Prostate gland (tissue), 2 donors: ENCODE data around the gene ODAD3. TPM values are rescaled to one million over a fixed set of nuclear protein-coding genes. Genes with fewer than 3 reads are reported as not detected.
"Not testable (repeated sequence)": the region's sequence is repeated elsewhere in the genome, so short reads cannot be mapped to it uniquely, and the experiment has no call there.

Experiments
- DNase-seq: peaks from one replicate; pipeline ENCODE4 v3.0.0-alpha.2; 2019; ENCODE audit warnings: low spot score
- H3K27ac ChIP-seq, 2 donors: fragments of 200-600 bp; sonication (generic); 2 replicates each; pipeline ENCODE4 v1.5.1; 2017 to 2019
- H3K27me3 ChIP-seq: fragments of 200-600 bp; sonication (generic); replicated peaks from 2 replicates; pipeline ENCODE4 v1.5.1; 2019; ENCODE audit not compliant: insufficient read depth
- H3K36me3 ChIP-seq, 2 donors: fragments of 200-600 bp; sonication (generic); 1 replicate in 1 of 2; 2 replicates in 1 of 2; pipeline versions ENCODE4 v1.5.1 to v1.8.1; 2017 to 2019
- H3K4me1 ChIP-seq: fragments of 200-600 bp; sonication (generic); replicated peaks from 2 replicates; pipeline ENCODE4 v1.5.1; 2019
- H3K4me3 ChIP-seq, 2 donors: fragments of 200-600 bp; sonication (generic); 2 replicates each; pipeline ENCODE4 v1.5.1; 2017 to 2019
- H3K9me3 ChIP-seq: fragments of 200-600 bp; sonication (generic); 2 replicates; pipeline ENCODE4 v1.5.1; 2017
- POLR2A ChIP-seq: fragments of 450-650 bp; IDR thresholded peaks from one replicate; pipeline ENCODE4 v1.6.1; 2016; ENCODE audit warnings: antibody characterized with exemption, mild to moderate bottlenecking
- POLR2AphosphoS5 ChIP-seq: sonication (generic); formaldehyde crosslinking; IDR thresholded peaks from one replicate; pipeline ENCODE4 v1.6.1; 2017; ENCODE audit warnings: antibody characterized with exemption
- WGBS: methylation state at CpG from one replicate; pipeline ENCODE4 v1.1.5; 2018; 5-methylcytosine and 5-hydroxymethylcytosine counted together
- intact Hi-C: fragments of 100-400 bp; cut with DNase I; formaldehyde crosslinking; loops from one replicate; pipeline ENCODE4 v1.14.2; 2022
- total RNA-seq, 2 donors: library from RNA; depleted of rRNA; stranded (reverse); fragments of >200 nt; gene quantifications; one replicate each; pipeline ENCODE4 v1.1.0, GENCODE V29; 2016
- TF ChIP-seq, protein P1 (sequence below), 4 experiments: fragments of 200-600 bp in 2 of 4; fragments of 450-650 bp in 2 of 4; sonication (generic) in 2 of 4; IDR thresholded peaks; 1 replicate in 3 of 4; 2 replicates in 1 of 4; pipeline ENCODE4 v1.5.1; 2016 to 2019; ENCODE audit warnings: antibody characterized with exemption in 4 of 4, mild to moderate bottlenecking in 2 of 4, moderate library complexity in 2 of 4

The ODAD3 gene
- total RNA-seq, 2 donors from 2014 or later: 1.3 to 2.7 TPM

DNA sequence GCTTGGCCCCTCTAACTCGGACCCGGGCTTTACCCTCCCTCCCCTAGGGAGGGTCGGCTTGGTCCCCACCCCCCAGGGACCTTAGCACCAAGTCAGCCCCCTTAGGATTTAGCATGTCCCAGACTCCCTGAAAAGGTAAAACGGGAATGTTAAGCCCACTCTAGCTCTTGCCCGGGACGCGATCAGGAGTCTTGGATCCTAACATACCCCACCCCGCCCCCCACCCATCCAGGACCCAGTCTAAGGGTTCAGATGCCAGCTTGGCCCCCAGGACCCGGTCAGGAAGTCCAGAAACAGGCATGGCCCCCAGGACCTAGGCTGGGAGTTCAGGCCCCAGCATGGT is 51.2 kb downstream of the ODAD3 start:
- Histone ChIP-seq H3K9me3 (no peaks in the 10 kb centered on the region), H3K27ac (peak overlapping the region; percentile 50 to 51), H3K4me3 (peak overlapping the region; percentile 10 to 26), H3K4me1 (peaks cover 13% of the 10 kb centered on the region), H3K27me3 (no peaks in the 10 kb centered on the region), H3K36me3 (no peaks in the 10 kb centered on the region)
- DNase-seq: no peak
- TF ChIP-seq, protein P1, sequence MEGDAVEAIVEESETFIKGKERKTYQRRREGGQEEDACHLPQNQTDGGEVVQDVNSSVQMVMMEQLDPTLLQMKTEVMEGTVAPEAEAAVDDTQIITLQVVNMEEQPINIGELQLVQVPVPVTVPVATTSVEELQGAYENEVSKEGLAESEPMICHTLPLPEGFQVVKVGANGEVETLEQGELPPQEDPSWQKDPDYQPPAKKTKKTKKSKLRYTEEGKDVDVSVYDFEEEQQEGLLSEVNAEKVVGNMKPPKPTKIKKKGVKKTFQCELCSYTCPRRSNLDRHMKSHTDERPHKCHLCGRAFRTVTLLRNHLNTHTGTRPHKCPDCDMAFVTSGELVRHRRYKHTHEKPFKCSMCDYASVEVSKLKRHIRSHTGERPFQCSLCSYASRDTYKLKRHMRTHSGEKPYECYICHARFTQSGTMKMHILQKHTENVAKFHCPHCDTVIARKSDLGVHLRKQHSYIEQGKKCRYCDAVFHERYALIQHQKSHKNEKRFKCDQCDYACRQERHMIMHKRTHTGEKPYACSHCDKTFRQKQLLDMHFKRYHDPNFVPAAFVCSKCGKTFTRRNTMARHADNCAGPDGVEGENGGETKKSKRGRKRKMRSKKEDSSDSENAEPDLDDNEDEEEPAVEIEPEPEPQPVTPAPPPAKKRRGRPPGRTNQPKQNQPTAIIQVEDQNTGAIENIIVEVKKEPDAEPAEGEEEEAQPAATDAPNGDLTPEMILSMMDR (IDR thresholded peaks at IDR 0.05): no peak
- no peak for TF ChIP-seq POLR2A
- TF ChIP-seq POLR2AphosphoS5: no peak
- WGBS: 4% methylated on average over 9 of the region's 9 CpGs
- intact Hi-C loops: loop anchor here (10.0 kb wide), 1 partner anchor 201 kb away; no protein-coding TSS in a partner anchor

DNA sequence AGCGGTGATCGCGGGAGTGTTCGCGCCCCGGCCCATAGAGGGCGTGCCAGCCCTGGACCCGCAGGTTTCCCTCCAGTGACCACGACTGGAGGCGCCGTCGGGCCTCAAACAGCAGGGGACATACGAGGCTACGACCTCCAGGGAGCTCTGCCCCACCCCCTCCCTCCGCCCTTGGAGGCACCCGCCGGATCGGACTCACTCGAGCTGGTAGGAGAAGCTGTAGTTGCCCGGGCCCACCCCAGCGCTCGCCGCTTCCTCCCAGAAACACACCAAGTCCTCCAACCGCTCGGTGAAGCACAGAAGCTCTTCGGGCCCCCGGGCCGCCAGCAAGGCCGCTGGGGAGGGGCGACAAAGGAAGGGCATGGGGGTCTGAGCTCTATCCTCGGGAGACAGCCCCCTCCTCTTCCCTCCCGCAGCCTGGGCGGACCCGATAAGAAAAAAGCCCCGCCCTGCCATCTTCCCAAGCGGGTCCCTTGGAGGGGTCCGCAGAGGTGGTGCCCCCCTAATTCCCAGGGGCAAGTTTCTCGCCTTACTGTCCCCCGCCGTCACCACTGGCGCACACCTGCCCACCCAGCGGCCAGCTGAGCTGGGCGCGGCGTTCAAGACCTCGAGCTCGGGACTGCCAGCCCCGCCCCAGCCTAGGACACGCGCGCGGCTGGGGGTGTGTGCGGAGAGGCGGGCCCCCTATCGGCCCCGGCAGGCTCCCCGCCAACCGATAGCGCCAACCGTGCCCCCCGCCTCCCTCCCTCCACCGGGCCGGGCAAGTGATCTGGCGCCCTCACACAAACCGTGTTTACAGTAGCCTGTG is 51.8 kb downstream of the ODAD3 start:
- peaks cover 18% of the 10 kb centered on the region for H3K4me1 ChIP-seq

DNA sequence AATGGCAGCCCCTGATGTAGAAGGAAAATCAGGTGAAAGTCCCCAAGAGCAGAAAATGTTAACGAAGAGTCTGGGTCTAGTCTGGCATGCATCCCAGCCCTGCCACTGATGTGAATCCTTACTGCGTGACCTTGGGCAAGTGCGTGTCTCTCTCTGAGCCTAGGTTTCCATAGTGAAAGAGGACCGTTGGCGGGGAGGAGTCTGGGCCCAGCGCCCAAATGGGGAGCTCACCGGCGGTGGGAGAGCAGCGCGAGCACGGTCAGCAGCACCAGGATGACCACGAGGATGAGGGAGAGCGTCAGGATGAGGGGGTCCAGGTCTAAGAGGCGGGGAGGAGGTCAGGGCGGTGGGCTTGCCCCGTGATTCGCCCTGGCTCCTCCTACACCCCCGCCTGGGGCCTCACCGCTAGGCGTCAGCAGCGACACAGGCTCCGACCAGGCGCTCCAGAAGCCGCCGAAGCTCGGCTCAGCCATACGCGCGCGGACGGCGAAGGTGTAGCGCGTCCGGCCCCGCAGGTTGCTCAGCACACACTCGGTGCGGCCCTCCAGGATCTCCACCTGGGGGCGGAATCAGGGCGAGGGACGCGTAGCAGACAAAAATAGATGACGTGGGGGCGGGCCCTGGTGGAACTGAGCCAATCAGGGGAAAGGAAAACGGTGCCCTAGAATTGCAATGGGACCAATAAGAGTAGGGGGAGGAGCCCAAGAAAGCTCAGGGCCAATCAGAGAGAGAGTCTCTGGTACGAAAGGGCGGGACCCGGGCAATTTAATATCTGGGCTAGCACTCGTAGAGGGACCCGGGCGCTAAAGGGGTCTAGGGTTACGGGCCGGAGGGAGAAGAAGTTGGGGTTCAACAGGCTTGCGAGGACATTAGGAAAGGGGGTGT is 54.0 kb downstream of the ODAD3 start:
- Histone ChIP-seq H3K4me1 (peaks cover 20% of the 10 kb centered on the region), H3K9me3 (no peaks in the 10 kb centered on the region), H3K4me3 (peak overlapping the region; percentile 39 to 41), H3K27ac (peak overlapping the region; percentile 87 to 91), H3K27me3 (no peaks in the 10 kb centered on the region), H3K36me3 (no peaks in the 10 kb centered on the region)
- intact Hi-C loops: loop anchor here (2.0 to 10.0 kb wide), 2 partner anchors 54 to 204 kb away; partner anchors contain the start of genes ODAD3 and PRKCSH
- DNase-seq: peak; percentile 96
- TF ChIP-seq, protein P1 (IDR thresholded peaks at IDR 0.05): peak; percentile 76 to 93 (median 86)
- TF ChIP-seq POLR2AphosphoS5 (peak; percentile 98), POLR2A (peak; percentile 87)
- 2% methylated on average over 38 of the region's 54 CpGs for whole genome bisulfite sequencing

More for the DNA sequence above, 51.8 kb downstream of the ODAD3 start:
- Histone ChIP-seq H3K27ac (peak overlapping the region in 1 of 2 donors; percentile 51), H3K9me3 (no peaks in the 10 kb centered on the region), H3K36me3 (no peaks in the 10 kb centered on the region), H3K4me3 (peak overlapping the region; percentile 10 to 26), H3K27me3 (no peaks in the 10 kb centered on the region)
- WGBS: 3% methylated on average over 63 of the region's 65 CpGs
- DNase-seq: no peak
- intact Hi-C loops: loop anchor here (10.0 kb wide), 1 partner anchor 202 kb away; no protein-coding TSS in a partner anchor
- TF ChIP-seq POLR2AphosphoS5 (no peak), POLR2A (no peak)
- TF ChIP-seq, protein P1 (IDR thresholded peaks at IDR 0.05): peak; percentile 11 to 75 (median 36)

DNA sequence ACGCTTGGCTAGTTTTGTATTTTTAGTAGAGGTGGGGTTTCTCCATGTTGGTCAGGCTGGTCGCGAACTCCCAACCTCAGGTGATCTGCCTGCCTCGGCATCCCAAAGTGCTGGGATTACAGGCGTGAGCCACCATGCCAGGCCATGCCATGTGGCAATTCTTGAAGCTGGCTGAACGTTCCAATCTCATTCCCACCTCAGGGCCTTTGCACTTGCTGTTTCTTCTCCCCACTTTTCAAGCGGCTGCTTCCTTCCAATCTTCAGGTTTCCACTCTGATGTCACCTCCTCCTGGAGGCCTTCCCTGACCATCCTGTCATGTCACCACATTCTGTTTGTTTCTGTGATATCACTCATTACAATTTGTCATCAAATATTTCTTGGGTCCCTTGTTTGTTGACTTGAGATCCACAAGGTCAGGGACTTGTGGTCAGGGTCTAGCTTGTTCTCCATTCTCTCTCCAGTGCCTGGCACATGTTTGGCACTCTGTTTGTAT is 55.0 kb downstream of the ODAD3 start:
- TF ChIP-seq, protein P1 (IDR thresholded peaks at IDR 0.05): no peak
- TF ChIP-seq POLR2A (no peak), POLR2AphosphoS5 (no peak)
- DNase-seq: no peak
- no peaks in the 10 kb centered on the region for H3K27me3 ChIP-seq
- H3K4me3 ChIP-seq: peak overlapping the region in 1 of 2 donors; percentile 41
- WGBS: 92% methylated on average over 7 of the region's 7 CpGs
- intact Hi-C loops: loop anchor here (2.0 to 10.0 kb wide), 3 partner anchors 43 to 205 kb away; partner anchors contain the start of genes ODAD3, PRKCSH and RAB3D
- H3K4me1 ChIP-seq: peaks cover 22% of the 10 kb centered on the region
- H3K27ac ChIP-seq: peak overlapping the region; percentile 87 to 91
- no peaks in the 10 kb centered on the region for H3K36me3 ChIP-seq
- H3K9me3 ChIP-seq: no peaks in the 10 kb centered on the region

DNA sequence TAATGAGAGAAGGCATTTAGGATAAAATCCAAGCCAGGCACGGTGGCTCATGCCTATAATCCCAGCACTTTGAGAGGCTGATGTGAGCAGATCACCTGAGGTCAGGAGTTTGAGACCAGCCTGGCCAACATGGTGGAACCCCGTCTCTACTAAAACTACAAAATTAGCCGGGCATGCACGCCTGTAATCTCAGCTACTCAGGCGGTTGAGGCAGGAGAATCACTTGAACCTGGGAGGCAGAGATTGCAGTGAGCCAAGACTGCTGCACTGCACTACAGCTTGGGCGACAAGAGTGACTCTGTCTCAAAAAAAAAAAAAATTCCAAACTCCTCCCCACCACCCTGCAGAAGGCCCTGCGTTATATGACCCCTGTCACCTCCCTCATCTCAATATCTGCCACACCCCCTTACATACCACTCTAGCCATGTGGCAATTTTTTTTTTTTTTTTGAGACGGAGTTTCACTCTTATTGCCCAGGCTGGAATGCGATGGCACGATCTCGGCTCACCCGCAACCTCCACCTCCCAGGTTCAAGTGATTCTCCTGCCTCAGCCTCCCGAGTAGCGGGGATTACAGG is 55.6 kb downstream of the ODAD3 start:
- H3K27ac ChIP-seq: peak overlapping the region; percentile 60 to 94
- H3K4me1 ChIP-seq: peaks cover 22% of the 10 kb centered on the region
- not testable (repeated sequence) for H3K36me3 ChIP-seq, H3K4me3 ChIP-seq, H3K9me3 ChIP-seq, DNase-seq, H3K27me3 ChIP-seq
- intact Hi-C loops: loop anchor here (5.0 kb wide), 1 partner anchor 42 kb away; the partner anchor contains the start of gene RAB3D
- WGBS: 92% methylated on average over 14 of the region's 14 CpGs
